Measurements from ENCODE around the gene ANXA1. TPM values are rescaled to one million over a fixed set of nuclear protein-coding genes. Genes with fewer than 3 reads are reported as not detected.
"Not testable (repeated sequence)": the region's sequence is repeated elsewhere in the genome, so short reads cannot be mapped to it uniquely, and the experiment has no call there.

The ANXA1 gene
- total RNA-seq, 1 donor from 2014 or later, result 90.8 TPM

GRCh38 chr9:73178044-73178443 lies 26.4 kb downstream of the ANXA1 start:
- Histone ChIP-seq H3K4me1 (ENCODE audit: control insufficient read depth in 3 of 3, insufficient read depth in 3 of 3, low read length in 3 of 3) (peaks cover 0 to 4% (median 3%) of the 10 kb centered on the region in 3 donors), H3K9ac (ENCODE audit: low read depth in 1 of 3, low read length in 3 of 3) (no peak overlapping the region), H3K36me3 (ENCODE audit: control insufficient read depth in 3 of 3, insufficient read depth in 3 of 3, low read length in 3 of 3) (no peaks in the 10 kb centered on the region), H3K9me3 (ENCODE audit: control insufficient read depth in 3 of 3, low read length in 3 of 3) (no peaks in the 10 kb centered on the region), H3K4me3 (ENCODE audit: low read length in 3 of 3) (no peak overlapping the region), H3K27ac (ENCODE audit: low read depth, low read length) (no peak overlapping the region), H3K27me3 (ENCODE audit: control insufficient read depth in 3 of 3, insufficient read depth in 3 of 3, low read length in 3 of 3) (no peaks in the 10 kb centered on the region)

GRCh38 chr9:73179589-73179988 lies 27.9 kb downstream of the ANXA1 start:
- no peak overlapping the region for H3K9ac ChIP-seq (ENCODE audit: low read depth in 1 of 3, low read length in 3 of 3)

GRCh38 chr9:73180403-73180802 lies 28.7 kb downstream of the ANXA1 start:
- H3K9ac ChIP-seq (ENCODE audit: low read depth in 1 of 3, low read length in 3 of 3), result no peak overlapping the region
- no peaks in the 10 kb centered on the region for H3K27me3 ChIP-seq (ENCODE audit: control insufficient read depth in 3 of 3, insufficient read depth in 3 of 3, low read length in 3 of 3)
- peaks cover 0 to 4% (median 3%) of the 10 kb centered on the region in 3 donors for H3K4me1 ChIP-seq (ENCODE audit: control insufficient read depth in 3 of 3, insufficient read depth in 3 of 3, low read length in 3 of 3)
- no peak overlapping the region for H3K27ac ChIP-seq (ENCODE audit: low read depth, low read length)
- no peaks in the 10 kb centered on the region for H3K36me3 ChIP-seq (ENCODE audit: control insufficient read depth in 3 of 3, insufficient read depth in 3 of 3, low read length in 3 of 3)
- H3K4me3 ChIP-seq (ENCODE audit: low read length in 3 of 3), result no peak overlapping the region
- H3K9me3 ChIP-seq (ENCODE audit: control insufficient read depth in 3 of 3, low read length in 3 of 3), result no peaks in the 10 kb centered on the region

More at GRCh38 chr9:73179589-73179988, 27.9 kb downstream of the ANXA1 start:
- H3K27me3 ChIP-seq (ENCODE audit: control insufficient read depth in 3 of 3, insufficient read depth in 3 of 3, low read length in 3 of 3), result no peaks in the 10 kb centered on the region
- no peak overlapping the region for H3K4me3 ChIP-seq (ENCODE audit: low read length in 3 of 3)
- H3K4me1 ChIP-seq (ENCODE audit: control insufficient read depth in 3 of 3, insufficient read depth in 3 of 3, low read length in 3 of 3), result peaks cover 0 to 4% (median 3%) of the 10 kb centered on the region in 3 donors
- H3K36me3 ChIP-seq (ENCODE audit: control insufficient read depth in 3 of 3, insufficient read depth in 3 of 3, low read length in 3 of 3), result no peaks in the 10 kb centered on the region
- no peaks in the 10 kb centered on the region for H3K9me3 ChIP-seq (ENCODE audit: control insufficient read depth in 3 of 3, low read length in 3 of 3)
- no peak overlapping the region for H3K27ac ChIP-seq (ENCODE audit: low read depth, low read length)

- Histone ChIP-seq H3K9me3 (ENCODE audit: control insufficient read depth in 3 of 3, low read length in 3 of 3) (no peaks in the 10 kb centered on the region), H3K36me3 (ENCODE audit: control insufficient read depth in 3 of 3, insufficient read depth in 3 of 3, low read length in 3 of 3) (no peaks in the 10 kb centered on the region), H3K4me3 (ENCODE audit: low read length in 3 of 3) (no peak overlapping the region), H3K27ac (ENCODE audit: low read depth, low read length) (no peak overlapping the region), H3K27me3 (ENCODE audit: control insufficient read depth in 3 of 3, insufficient read depth in 3 of 3, low read length in 3 of 3) (no peaks in the 10 kb centered on the region), H3K9ac (ENCODE audit: low read depth in 1 of 3, low read length in 3 of 3) (no peak overlapping the region), H3K4me1 (ENCODE audit: control insufficient read depth in 3 of 3, insufficient read depth in 3 of 3, low read length in 3 of 3) (peaks cover 0 to 4% (median 3%) of the 10 kb centered on the region in 3 donors)
Observed at GRCh38 chr9:73182928-73183327, 31.3 kb downstream of the ANXA1 start.

- Histone ChIP-seq H3K27me3 (ENCODE audit: control insufficient read depth in 3 of 3, insufficient read depth in 3 of 3, low read length in 3 of 3) (no peaks in the 10 kb centered on the region), H3K9ac (ENCODE audit: low read depth in 1 of 3, low read length in 3 of 3) (no peak overlapping the region), H3K4me3 (ENCODE audit: low read length in 3 of 3) (no peak overlapping the region), H3K4me1 (ENCODE audit: control insufficient read depth in 3 of 3, insufficient read depth in 3 of 3, low read length in 3 of 3) (peaks cover 0 to 4% (median 3%) of the 10 kb centered on the region in 3 donors), H3K9me3 (ENCODE audit: control insufficient read depth in 3 of 3, low read length in 3 of 3) (no peaks in the 10 kb centered on the region), H3K27ac (ENCODE audit: low read depth, low read length) (no peak overlapping the region), H3K36me3 (ENCODE audit: control insufficient read depth in 3 of 3, insufficient read depth in 3 of 3, low read length in 3 of 3) (no peaks in the 10 kb centered on the region)
Observed at GRCh38 chr9:73183428-73183827, 31.8 kb downstream of the ANXA1 start.

- H3K9me3 ChIP-seq (ENCODE audit: control insufficient read depth in 3 of 3, low read length in 3 of 3), result peaks cover 0 to 4% (median 0%) of the 10 kb centered on the region in 3 donors
- no peak overlapping the region for H3K27ac ChIP-seq (ENCODE audit: low read depth, low read length)
- peaks cover 0 to 4% (median 3%) of the 10 kb centered on the region in 3 donors for H3K4me1 ChIP-seq (ENCODE audit: control insufficient read depth in 3 of 3, insufficient read depth in 3 of 3, low read length in 3 of 3)
- no peaks in the 10 kb centered on the region for H3K27me3 ChIP-seq (ENCODE audit: control insufficient read depth in 3 of 3, insufficient read depth in 3 of 3, low read length in 3 of 3)
- no peak overlapping the region for H3K4me3 ChIP-seq (ENCODE audit: low read length in 3 of 3)
- H3K9ac ChIP-seq (ENCODE audit: low read depth in 1 of 3, low read length in 3 of 3), result no peak overlapping the region
- no peaks in the 10 kb centered on the region for H3K36me3 ChIP-seq (ENCODE audit: control insufficient read depth in 3 of 3, insufficient read depth in 3 of 3, low read length in 3 of 3)
Observed at GRCh38 chr9:73183917-73184861, 32.5 kb downstream of the ANXA1 start.

- H3K9ac ChIP-seq (ENCODE audit: low read depth in 1 of 3, low read length in 3 of 3); H3K4me1 ChIP-seq (ENCODE audit: control insufficient read depth in 3 of 3, insufficient read depth in 3 of 3, low read length in 3 of 3); H3K36me3 ChIP-seq (ENCODE audit: control insufficient read depth in 3 of 3, insufficient read depth in 3 of 3, low read length in 3 of 3); H3K27ac ChIP-seq (ENCODE audit: low read depth, low read length); H3K27me3 ChIP-seq (ENCODE audit: control insufficient read depth in 3 of 3, insufficient read depth in 3 of 3, low read length in 3 of 3); H3K9me3 ChIP-seq (ENCODE audit: control insufficient read depth in 3 of 3, low read length in 3 of 3); H3K4me3 ChIP-seq (ENCODE audit: low read length in 3 of 3): not testable (repeated sequence)
Observed at GRCh38 chr9:73191109-73191508, 39.4 kb downstream of the ANXA1 start.

GRCh38 chr9:73194284-73194683 lies 42.6 kb downstream of the ANXA1 start:
- Histone ChIP-seq H3K36me3 (ENCODE audit: control insufficient read depth in 3 of 3, insufficient read depth in 3 of 3, low read length in 3 of 3) (no peaks in the 10 kb centered on the region), H3K9ac (ENCODE audit: low read depth in 1 of 3, low read length in 3 of 3) (no peak overlapping the region), H3K4me1 (ENCODE audit: control insufficient read depth in 3 of 3, insufficient read depth in 3 of 3, low read length in 3 of 3) (no peaks in the 10 kb centered on the region), H3K27ac (ENCODE audit: low read depth, low read length) (no peak overlapping the region), H3K27me3 (ENCODE audit: control insufficient read depth in 3 of 3, insufficient read depth in 3 of 3, low read length in 3 of 3) (no peaks in the 10 kb centered on the region), H3K4me3 (ENCODE audit: low read length in 3 of 3) (no peak overlapping the region), H3K9me3 (ENCODE audit: control insufficient read depth in 3 of 3, low read length in 3 of 3) (no peaks in the 10 kb centered on the region)

- H3K9ac ChIP-seq (ENCODE audit: low read depth in 1 of 3, low read length in 3 of 3), result no peak overlapping the region
- H3K36me3 ChIP-seq (ENCODE audit: control insufficient read depth in 3 of 3, insufficient read depth in 3 of 3, low read length in 3 of 3), result no peaks in the 10 kb centered on the region
- no peaks in the 10 kb centered on the region for H3K27me3 ChIP-seq (ENCODE audit: control insufficient read depth in 3 of 3, insufficient read depth in 3 of 3, low read length in 3 of 3)
- no peaks in the 10 kb centered on the region for H3K9me3 ChIP-seq (ENCODE audit: control insufficient read depth in 3 of 3, low read length in 3 of 3)
- H3K4me3 ChIP-seq (ENCODE audit: low read length in 3 of 3), result no peak overlapping the region
- no peaks in the 10 kb centered on the region for H3K4me1 ChIP-seq (ENCODE audit: control insufficient read depth in 3 of 3, insufficient read depth in 3 of 3, low read length in 3 of 3)
- no peak overlapping the region for H3K27ac ChIP-seq (ENCODE audit: low read depth, low read length)
Observed at GRCh38 chr9:73199448-73199847, 47.8 kb downstream of the ANXA1 start.

GRCh38 chr9:73199886-73200285 lies 48.2 kb downstream of the ANXA1 start:
- Histone ChIP-seq H3K4me3 (ENCODE audit: low read length in 3 of 3) (no peak overlapping the region), H3K4me1 (ENCODE audit: control insufficient read depth in 3 of 3, insufficient read depth in 3 of 3, low read length in 3 of 3) (no peaks in the 10 kb centered on the region), H3K9ac (ENCODE audit: low read depth in 1 of 3, low read length in 3 of 3) (no peak overlapping the region), H3K9me3 (ENCODE audit: control insufficient read depth in 3 of 3, low read length in 3 of 3) (no peaks in the 10 kb centered on the region), H3K27ac (ENCODE audit: low read depth, low read length) (no peak overlapping the region), H3K36me3 (ENCODE audit: control insufficient read depth in 3 of 3, insufficient read depth in 3 of 3, low read length in 3 of 3) (no peaks in the 10 kb centered on the region), H3K27me3 (ENCODE audit: control insufficient read depth in 3 of 3, insufficient read depth in 3 of 3, low read length in 3 of 3) (no peaks in the 10 kb centered on the region)

All from skeletal muscle tissue (tissue), 4 donors.